HG03571 (cell line): ENCODE data around the gene CLRN1.
"Not testable (repeated sequence)": the region's sequence is repeated elsewhere in the genome, so short reads cannot be mapped to it uniquely, and the experiment has no call there.

Experiments
- ATAC-seq: cut with Tn5 transposase; IDR thresholded peaks from one replicate; pipeline ENCODE4 v1.9.1; 2021; ENCODE audit not compliant: unreplicated experiment

Gene CLRN1, protein sequence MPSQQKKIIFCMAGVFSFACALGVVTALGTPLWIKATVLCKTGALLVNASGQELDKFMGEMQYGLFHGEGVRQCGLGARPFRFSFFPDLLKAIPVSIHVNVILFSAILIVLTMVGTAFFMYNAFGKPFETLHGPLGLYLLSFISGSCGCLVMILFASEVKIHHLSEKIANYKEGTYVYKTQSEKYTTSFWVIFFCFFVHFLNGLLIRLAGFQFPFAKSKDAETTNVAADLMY

DNA sequence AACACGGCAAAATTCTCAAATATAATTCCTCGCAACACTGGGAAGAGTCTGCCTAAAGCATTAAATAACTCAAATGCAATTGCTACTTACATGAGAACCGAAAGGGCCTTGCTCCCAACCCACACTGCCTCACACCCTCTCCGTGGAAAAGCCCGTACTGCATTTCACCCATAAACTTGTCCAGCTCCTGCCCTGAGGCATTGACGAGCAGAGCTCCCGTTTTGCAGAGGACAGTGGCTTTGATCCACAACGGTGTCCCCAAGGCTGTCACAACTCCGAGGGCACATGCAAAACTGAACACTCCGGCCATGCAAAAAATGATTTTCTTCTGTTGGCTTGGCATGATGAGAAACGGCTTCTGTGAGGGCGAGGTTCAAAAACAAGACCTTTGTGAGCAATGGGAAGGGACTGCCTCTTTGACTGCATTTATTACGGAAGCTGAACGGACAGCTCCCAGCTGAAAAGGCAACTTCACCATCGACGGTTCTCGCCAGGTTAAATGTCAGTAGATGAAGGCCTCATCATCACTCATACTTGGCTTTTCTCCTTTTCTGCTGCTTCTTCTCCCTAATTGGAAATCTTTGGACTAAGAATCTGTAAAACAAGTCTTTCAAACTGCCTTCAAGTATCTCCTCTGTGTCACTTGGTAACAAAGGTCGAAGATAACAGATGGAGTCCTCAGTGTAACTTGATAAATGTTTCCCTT lies at the start of gene CLRN1:
Gene CLRN1 (minus strand): TSS at position 362 of the 706 bp plus-strand sequence. CDS start 19 bp downstream, at position 343.
- no peak for ATAC-seq

GRCh38 chr3:151016478-151016795 lies 43.9 kb upstream of the CLRN1 start:
- no peak for ATAC-seq

DNA sequence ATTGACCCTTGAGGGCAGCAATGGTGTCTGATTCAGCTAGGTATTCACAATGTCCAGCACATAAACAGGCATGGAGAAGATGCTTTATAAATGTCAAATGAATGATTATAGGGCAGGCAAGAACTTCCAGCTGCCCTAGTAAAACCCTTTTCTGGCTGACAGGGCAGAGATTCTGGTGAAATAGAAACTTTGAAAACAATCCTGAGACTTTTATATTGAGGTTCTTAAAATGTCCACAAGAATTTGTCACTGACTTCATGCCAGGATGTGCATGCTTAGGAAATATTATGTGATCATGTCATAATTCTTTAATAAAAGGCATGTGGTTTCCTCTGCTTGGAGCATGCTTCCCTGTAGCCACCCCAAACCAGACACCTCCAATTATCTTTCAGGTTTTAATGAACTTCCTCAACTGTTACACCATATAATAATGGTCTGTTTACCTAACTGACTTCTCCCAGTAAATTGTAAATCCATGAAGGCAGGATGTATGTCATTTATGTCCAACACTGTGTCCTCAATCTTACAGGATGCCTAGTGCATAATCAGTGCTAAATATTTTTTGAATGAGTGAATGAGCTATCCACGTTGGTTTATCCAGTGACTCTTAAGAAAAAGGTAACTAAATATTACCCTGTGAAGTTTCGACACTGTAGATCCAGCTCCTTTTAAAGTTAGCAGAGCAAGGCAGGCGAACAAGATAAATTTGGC lies 43.4 kb upstream of the CLRN1 start:
- no peak for ATAC-seq

GRCh38 chr3:151015181-151015580 lies 42.7 kb upstream of the CLRN1 start:
- no peak for ATAC-seq

DNA sequence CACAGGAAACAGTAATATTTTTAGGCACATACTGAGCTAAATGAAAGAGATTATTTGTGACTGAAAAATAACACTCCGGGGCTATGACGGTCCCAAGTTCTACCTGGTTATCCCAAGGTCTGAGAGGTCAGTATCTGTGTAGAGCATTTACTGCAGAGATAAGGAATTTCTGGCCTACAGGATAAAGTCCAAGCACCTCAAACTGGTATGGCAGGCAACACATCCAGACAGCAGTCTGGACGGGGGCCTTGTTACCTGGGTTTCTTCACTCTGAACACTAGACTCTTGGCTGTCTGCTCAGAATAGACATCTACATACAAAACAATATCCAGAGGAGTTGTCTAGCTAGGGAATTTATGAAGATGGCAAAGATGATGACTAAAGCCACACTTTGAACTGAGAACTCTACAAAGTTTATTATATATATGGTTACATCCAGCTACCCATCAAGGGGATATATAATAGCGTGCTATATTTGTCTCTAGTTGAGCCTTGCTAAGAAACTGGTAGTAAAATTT lies 42.0 kb upstream of the CLRN1 start:
- ATAC-seq = no peak

GRCh38 chr3:151012753-151013152 lies 40.2 kb upstream of the CLRN1 start:
- no peak for ATAC-seq

GRCh38 chr3:151011427-151011826 lies 38.9 kb upstream of the CLRN1 start:
- no peak for ATAC-seq

DNA sequence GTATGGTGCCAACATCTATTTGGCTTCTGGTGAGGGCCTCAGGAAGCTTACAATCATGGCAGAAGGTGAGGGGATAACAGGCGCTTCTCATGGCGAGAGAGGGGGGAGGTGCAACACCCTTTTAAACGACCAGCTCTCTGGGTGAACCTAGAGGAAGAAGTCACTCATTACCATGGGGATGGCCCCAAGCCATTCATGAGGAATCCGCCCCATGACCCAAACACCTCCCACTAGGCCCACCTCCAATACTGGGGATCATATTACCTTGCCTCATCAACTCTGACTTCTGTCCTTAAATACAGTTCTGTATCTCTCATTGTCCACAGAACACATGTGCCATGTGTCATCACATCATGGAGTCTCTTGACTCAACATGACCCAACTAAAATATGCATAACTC lies 37.5 kb upstream of the CLRN1 start:
- ATAC-seq = no peak

DNA sequence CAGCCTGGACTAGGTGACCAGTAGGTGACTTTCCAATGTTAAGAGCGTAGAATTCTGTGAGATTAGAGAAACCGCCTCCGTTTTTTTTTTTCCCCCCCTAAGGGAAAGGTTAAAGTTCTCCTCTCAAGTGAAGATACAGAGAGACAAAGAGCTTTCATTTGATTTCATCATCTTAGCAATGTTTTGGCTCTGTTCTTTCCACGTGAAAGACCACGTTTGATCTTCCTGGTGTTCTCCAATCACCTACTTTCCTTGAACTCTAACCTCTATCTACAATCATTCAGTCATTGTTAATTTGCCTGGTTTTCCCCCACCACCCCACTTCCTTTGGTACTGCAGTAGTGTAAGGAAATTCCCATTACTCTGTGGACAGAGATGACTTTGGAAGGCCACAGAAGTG lies 36.9 kb upstream of the CLRN1 start:
- no peak for ATAC-seq

- ATAC-seq = no peak
Observed at GRCh38 chr3:151008699-151009098, 36.2 kb upstream of the CLRN1 start.

- ATAC-seq = no peak
Observed at GRCh38 chr3:151003768-151004134, 31.2 kb upstream of the CLRN1 start.

DNA sequence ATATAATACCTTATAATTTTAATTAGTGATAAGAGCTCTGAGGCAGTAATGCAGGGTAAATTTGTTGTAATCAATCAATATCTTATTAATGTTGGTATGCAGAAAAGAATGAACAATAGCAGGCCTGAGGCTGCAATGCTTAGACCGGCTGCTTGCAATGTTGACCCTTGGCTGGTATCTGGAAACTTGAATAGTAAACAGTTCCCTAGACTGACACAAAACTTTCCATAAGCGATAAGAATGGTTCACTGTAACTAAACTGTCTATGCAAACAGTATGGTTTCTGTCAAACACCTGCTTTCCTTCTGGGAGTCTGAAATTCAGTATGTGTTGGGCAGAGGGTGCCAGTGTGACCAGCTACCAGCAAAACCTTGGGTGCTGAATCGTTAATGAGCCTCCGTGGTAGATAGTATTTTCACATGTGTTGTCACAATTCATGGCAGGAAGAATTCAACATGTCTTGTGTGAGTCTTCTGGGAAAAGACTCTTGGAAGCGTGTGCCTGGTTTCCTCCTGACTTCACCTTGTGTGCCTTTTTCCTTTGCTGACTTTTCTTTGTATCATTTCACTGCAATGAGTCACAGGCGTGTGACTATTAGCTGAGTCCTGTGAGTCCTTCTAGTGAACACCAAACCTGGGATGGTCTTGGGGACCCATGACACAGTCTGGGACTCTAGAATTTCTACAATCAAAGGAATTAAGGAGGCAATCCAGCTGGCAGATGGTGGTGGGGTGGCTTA lies 30.7 kb upstream of the CLRN1 start:
- ATAC-seq = no peak

- ATAC-seq = no peak
Observed at GRCh38 chr3:151002003-151002981, 29.8 kb upstream of the CLRN1 start.

DNA sequence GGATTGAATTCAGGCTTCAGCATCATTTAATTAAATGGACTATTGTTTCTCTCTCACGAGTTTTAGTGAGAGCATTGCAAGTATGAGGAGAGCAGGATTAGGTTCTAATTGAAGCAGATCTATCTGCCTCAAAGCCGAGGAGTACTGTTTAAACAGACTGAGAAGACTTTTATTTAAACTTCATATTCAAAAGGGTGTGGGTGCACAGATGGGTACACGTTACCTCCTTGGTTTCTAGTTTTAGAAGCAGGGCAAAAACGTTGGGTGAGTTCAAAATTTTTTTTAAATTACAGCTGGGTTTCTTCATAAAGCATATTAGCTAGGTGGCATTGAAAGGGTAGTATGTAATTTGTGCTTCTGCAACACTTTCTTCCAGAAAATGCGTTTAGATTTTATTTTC lies 26.5 kb upstream of the CLRN1 start:
- no peak for ATAC-seq

GRCh38 chr3:150996731-150997130 lies 24.2 kb upstream of the CLRN1 start:
- no peak for ATAC-seq

- ATAC-seq = no peak
Observed at GRCh38 chr3:150995510-150995909, 23.0 kb upstream of the CLRN1 start.

GRCh38 chr3:150989208-150989607 lies 16.7 kb upstream of the CLRN1 start:
- ATAC-seq = no peak

- not testable (repeated sequence) for ATAC-seq
Observed at GRCh38 chr3:150988395-150988794, 15.9 kb upstream of the CLRN1 start.

DNA sequence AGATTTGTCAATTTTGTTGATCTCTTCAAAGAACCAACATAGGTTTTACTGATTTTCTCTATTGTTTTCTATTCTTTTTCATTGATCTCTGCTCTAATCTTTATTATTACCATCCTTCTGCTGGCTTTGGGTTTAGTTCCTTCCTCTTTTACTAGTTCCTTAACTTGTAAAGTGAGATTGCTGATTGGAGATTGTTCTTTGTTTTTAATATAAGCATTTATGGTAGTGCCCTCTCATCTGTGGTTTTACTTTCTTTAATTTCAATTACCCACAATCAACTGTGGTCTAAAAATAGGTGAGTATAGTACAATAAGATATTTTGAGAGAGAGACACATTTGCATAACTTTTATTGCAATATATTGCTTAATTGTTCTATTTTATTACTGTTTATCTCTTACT lies 13.2 kb upstream of the CLRN1 start:
- no peak for ATAC-seq

GRCh38 chr3:150984066-150984465 lies 11.5 kb upstream of the CLRN1 start:
- no peak for ATAC-seq
